GM10248 (cell line): ENCODE results near the gene AMBRA1.

Source experiments
- CTCF ChIA-PET: fragments of 300-600 bp; sonication (Branson Sonifier 250); formaldehyde crosslinking; extraction: SDS; loops from one replicate; lab custom pipeline; 2021; ENCODE audit warnings: antibody characterized with exemption; lab: Yijun Ruan, JAX
- POLR2A ChIA-PET: fragments of 350-650 bp; sonication (Branson Sonifier 250); formaldehyde crosslinking; extraction: SDS; loops from one replicate; lab custom pipeline; 2020; ENCODE audit warnings: antibody characterized with exemption; lab: Yijun Ruan, JAX
- DNase-seq: peaks from one replicate; pipeline ENCODE4 v3.0.0; 2012; ENCODE audit errors: extremely low spot score
- CTCF ChIP-seq: IDR thresholded peaks from 2 replicates; pipeline ENCODE4 v1.5.1; 2012; ENCODE audit warnings: mild to moderate bottlenecking, low read depth; ENCODE audit errors: extremely low read depth, missing control alignments, control extremely low read depth

Gene AMBRA1

GRCh38 chr11:46604796-46605195, 11.0 kb upstream of the AMBRA1 start:
- TF ChIP-seq CTCF = no peak
- DNase-seq = no peak
- ChIA-PET POLR2A (interaction anchor here (0.6 kb wide), 1 partner anchor 34 kb away, joined by 3 read pairs; no protein-coding TSS in a partner anchor), CTCF (interaction anchor here (1.2 to 1.5 kb wide), 2 partner anchors 10 to 47 kb away, joined by 3 read pairs; no protein-coding TSS in a partner anchor)

GRCh38 chr11:46603704-46604308, 10.0 kb upstream of the AMBRA1 start:
- DNase-seq = peak; percentile 63
- ChIA-PET CTCF (interaction anchor here (1.1 kb wide), 1 partner anchor 10 kb away, joined by 5 read pairs; the partner anchor contains the start of gene AMBRA1), POLR2A (no interaction called here)
- TF ChIP-seq CTCF = no peak

GRCh38 chr11:46601129-46601528, 7.3 kb upstream of the AMBRA1 start:
- POLR2A ChIA-PET = no interaction called here
- no peak for DNase-seq
- CTCF ChIA-PET = interaction anchor here (0.8 kb wide), 1 partner anchor 35 kb away, joined by 3 read pairs; no protein-coding TSS in a partner anchor
- TF ChIP-seq CTCF = no peak

GRCh38 chr11:46600194-46600960, 6.6 kb upstream of the AMBRA1 start:
- POLR2A ChIA-PET = no interaction called here
- TF ChIP-seq CTCF = no peak
- CTCF ChIA-PET = interaction anchor here (1.2 to 2.1 kb wide), 3 partner anchors 15 to 32 kb away, joined by 3 to 9 read pairs (median 4); partner anchors contain the start of genes ATG13 and HARBI1
- no peak for DNase-seq

- POLR2A ChIA-PET = no interaction called here
Measured at GRCh38 chr11:46599340-46600193, 5.7 kb upstream of the AMBRA1 start.

More at GRCh38 chr11:46599340-46600193, 5.7 kb upstream of the AMBRA1 start:
- CTCF ChIA-PET = interaction anchor here (0.9 to 2.1 kb wide), 6 partner anchors 8 to 31 kb away, joined by 3 to 9 read pairs (median 4); partner anchors contain the start of genes ATG13 and HARBI1
- no peak for TF ChIP-seq CTCF
- no peak for DNase-seq
